Stimulated activated CD8-positive, alpha-beta memory T cell treated with anti-CD3 and anti-CD28 coated beads, Interleukin-4, amount 100 ng/mL, for 4 hours (primary cell): ENCODE measurements around the gene CLVS2.

Experiments used
- DNase-seq, 2 donors: peaks; one replicate each; pipeline ENCODE4 v3.0.0-alpha.2; 2020; ENCODE audit warnings: low read depth in 2 of 2, low spot score in 1 of 2

CLVS2 gene

DNA sequence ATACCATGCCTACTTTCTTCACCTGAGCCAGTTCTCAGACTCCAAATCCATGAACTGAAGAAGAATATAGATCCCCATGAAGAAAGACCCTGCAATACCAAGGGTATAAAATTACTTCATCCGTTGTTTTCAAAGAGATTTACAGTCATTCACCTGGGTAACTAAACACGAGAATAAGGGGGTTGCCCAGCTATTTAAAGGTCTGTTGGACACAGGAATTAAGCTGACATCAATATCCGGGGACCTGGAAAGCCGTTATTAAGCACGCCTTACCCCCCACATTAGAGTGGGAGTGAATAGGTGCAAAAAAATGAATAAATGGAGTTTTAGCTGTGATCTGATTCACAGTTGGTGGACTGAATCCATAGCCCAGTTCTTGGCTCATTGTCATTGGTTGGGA lies 28.9 kb downstream of the CLVS2 start:
- DNase-seq: no peak

- no peak for DNase-seq
These were observed 31.4 kb downstream of the CLVS2 start for GRCh38 chr6:123027408-123027807.

DNA sequence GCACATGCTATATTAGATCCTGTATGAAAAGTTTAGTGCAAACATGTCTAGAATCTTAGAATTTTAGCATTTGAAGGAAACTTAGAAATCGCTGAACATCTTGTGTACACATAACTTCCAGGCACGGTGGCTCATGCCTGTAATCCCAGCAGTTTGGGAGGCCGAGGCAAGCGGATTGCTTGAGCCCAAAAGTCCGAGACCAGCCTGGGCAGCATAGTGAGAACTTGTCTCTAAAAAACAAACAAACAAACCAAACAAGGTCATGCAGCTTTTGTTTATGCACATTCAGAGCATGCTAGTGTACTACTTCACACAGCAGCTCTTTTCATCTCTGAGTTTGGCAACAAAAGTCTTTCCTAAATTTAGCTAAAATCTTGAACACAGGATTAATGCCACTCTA lies 32.2 kb downstream of the CLVS2 start:
- DNase-seq: no peak

DNA sequence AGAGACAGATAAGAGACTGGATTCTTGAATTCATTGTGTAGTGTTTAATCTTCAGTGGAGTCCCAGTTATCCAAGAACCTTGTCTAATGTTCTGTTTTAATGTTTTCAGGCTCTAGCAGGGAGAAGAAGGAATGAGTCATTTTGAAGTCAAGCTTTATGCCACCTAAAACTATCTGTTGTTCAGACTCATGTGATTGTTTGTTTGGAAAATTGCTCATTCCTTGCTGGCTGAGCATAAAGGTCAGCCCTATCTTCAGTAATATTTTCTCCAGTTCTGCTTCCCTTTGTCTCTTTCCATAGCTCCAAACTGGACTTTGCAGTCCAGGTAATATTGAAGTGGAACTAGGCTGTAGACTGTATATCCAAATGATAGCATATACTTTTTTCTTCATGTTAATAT lies 34.2 kb downstream of the CLVS2 start:
- DNase-seq: no peak

DNA sequence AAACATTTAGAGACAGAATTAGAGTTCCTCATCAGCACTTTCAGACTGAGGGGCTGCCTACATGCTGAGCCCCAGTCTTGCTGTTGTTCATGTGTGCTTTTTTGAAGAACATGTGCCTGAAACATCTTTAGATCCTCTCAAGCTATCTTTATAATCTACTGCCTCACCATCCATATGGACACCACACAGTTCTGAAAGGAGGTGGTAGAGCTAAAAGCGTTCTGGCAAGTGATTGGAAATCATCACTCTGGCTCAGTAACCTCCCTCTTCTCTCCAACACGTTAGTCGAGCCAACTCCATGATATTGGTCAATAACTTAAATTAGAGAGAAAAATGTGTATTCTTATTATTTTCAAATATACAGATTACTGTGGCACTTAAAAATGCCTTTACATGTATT lies 40.6 kb downstream of the CLVS2 start:
- DNase-seq: no peak

DNA sequence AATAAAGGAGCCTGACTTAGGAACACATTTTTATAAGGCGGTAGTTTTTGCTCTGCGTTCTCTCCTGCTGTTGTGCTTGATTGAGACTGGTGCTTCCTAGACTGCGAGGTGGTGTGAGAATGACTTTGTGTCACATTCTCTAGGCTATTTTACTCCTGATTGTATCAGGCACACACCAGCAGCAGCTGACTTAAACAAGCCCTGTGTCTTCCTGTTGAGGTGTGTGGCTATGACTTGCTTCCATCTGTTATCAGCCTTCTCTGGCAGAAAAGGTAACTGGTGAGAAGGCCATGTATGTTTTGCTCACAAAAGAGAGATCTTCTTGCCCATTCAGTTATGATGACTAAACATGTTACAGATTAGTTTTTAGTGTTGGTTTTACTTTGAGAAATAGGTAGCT lies 43.4 kb downstream of the CLVS2 start:
- no peak for DNase-seq

- DNase-seq: no peak
These were observed 46.4 kb downstream of the CLVS2 start for GRCh38 chr6:123042401-123042800.

GRCh38 chr6:123044341-123044860 lies 48.4 kb downstream of the CLVS2 start:
- DNase-seq: no peak

DNA sequence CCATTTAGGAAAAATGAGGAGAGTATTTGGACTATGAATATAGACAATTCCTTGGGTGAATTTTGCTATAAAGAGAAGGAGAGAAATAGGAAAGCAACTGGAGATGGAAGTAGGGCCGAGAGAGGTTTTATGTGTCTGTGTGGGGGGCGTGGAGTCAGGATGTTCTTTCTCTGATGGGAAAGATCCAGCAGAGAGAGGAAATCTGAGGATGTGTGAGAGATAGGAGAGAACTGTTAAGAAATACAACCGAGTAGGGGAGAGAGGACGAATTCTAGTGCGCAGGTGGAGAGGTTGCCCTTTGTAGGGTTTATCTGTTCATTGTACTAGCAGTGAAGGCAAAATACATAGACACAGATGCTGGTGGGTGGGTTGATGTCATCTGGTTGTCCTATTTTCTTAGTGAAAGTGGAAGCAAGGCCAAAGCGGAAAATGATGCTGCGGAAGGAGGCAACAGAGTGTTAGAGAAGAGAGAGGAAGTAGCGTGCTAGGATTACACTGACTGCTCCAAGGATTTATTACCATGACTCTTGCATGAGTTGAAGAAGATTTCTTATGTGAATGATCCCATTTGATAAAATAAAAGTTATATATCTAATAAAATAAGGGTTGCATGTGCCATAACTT lies 57.7 kb downstream of the CLVS2 start:
- no peak for DNase-seq

DNA sequence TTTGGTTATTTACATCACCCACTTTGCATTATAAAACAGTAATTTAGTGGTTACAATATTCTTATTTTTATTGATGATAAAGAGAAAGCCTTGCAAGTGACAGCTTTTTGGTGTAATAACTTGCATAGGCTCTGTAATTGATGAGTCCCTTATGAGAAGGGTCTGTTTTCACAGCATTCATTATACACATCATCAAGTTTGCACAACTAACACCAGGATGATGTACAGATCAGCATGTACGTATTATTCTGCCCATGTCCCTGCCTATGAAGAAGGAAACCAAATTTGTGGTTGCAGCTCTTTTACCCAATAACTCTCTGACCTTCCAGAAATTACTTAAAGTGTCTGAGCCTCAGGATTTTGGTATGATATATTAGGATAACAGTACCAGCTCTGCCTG lies 59.2 kb downstream of the CLVS2 start:
- no peak for DNase-seq

DNA sequence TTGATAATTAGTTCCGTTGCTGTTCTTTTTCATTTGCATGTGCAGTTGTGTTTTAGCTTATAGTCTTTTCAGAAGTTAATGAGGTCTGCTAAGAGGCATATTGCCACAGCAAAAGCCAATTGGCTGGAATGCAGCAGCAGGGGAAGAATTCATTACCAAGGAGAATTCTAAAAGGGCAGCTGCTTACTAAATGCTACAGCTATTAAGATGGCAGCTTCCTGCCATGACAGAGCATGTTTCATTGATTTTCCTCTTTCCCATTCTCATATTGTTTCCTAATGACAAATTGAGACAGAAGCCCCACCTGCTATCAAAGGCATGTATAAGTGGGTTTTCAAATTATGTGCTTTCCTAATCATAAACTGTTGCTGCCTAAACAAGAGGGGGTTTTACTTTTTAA lies 66.6 kb downstream of the CLVS2 start:
- DNase-seq: no peak

- DNase-seq: no peak
These were observed 68.0 kb downstream of the CLVS2 start for GRCh38 chr6:123064038-123064437.

- no peak for DNase-seq
These were observed 78.6 kb downstream of the CLVS2 start for GRCh38 chr6:123074616-123075015.

DNA sequence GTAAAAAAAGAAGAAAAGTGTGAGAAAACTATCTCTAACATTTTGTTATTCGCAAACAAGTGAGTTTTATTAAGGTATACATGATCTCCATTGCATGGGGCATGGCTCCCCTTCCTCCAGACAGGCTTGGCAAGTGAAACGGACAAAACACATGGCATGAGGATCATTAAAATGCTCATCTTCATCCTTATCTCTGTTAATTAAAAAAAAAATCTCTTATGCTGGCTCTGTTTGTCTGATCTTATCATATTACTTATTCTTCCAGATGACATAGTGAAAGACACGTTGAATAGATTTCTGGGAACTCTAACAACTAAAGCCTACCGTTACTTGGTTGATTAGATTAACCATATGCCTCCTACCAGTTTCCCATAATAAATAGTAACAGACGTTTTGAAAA lies 89.4 kb downstream of the CLVS2 start:
- DNase-seq: no peak

- no peak for DNase-seq
These were observed 93.2 kb downstream of the CLVS2 start for GRCh38 chr6:123089226-123089625.

GRCh38 chr6:123091091-123091895 lies 95.3 kb downstream of the CLVS2 start:
- no peak for DNase-seq

GRCh38 chr6:123091896-123092271 lies 95.8 kb downstream of the CLVS2 start:
- no peak for DNase-seq

DNA sequence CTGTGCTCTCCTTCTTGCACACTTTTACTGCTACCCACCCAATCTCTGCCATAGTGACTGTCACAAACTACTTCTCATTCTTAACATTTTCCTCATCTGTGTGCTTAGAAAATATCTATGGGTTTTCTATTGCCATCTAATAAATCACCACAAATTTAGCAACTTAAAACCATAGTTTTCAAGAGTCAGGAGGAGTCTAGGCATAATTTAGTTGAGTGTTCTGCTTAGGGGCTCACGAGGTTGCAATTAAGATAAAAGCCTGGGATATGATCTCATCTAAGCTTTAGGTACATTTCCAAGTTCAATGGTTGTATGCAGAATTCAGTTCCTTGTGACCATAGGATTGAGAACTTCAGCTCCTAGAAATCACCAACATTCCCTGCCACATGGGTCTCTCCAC lies 98.8 kb downstream of the CLVS2 start:
- no peak for DNase-seq

DNA sequence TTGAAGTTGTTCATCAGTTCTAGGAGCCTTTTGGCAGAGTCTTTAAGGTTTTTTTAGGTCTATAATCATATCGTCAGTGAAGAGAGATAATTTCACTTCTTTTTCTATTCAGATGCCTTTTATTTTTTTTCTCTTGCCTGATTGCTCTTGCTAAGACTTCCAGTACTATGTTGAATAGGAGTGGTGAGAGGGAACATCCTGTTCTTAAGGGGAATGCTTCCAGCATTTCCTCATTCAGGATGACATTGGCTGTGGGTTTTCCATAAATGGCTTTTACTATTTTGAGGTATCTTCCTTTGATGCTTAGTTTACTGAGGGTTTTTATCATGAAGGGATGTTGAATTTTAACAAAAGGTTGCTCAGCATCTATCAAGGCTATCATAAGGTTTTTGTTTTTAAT lies 109.5 kb downstream of the CLVS2 start:
- no peak for DNase-seq

DNA sequence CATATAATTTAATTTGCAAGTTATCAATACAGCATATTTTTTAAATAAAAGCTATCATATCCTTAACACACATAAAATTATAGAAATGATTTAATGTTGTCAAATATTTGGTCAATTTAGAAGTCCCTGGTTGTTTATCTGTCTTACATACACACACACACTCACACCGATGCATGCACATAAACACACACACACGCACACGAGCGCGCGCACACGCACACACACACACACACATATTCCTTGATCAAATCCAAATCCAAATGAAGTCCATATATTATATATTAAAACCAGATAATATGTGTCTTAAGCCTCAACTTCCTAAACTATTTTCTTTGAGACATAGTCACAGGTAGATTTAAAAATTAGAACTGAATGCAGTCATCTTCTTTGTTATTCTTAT lies 120.3 kb downstream of the CLVS2 start:
- no peak for DNase-seq

GRCh38 chr6:123117145-123117908 lies 121.3 kb downstream of the CLVS2 start:
- DNase-seq: no peak

DNA sequence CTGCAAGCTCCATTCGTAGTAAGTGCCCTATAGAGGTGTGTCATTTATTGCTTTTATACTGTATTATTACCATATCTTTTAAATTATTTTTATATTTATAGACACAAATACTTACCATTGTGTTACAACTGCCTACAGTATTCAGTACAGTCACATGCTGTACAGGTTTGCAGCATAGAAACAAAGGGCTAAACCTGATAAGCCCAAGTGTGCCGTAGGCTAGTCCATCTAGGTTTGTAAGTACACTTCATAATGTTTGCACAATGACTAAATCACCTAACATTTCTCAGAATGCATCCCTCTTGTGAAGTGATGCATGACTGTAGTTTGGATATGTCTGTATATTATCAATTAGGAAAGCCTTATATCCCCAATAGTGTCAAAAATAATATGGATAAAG lies 122.8 kb downstream of the CLVS2 start:
- no peak for DNase-seq
